Thoracic aorta (tissue), 2 donors: ENCODE measurements around the gene PPP4R1. TPM values are rescaled to one million over a fixed set of nuclear protein-coding genes. Genes with fewer than 3 reads are reported as not detected.

Experiments
- ATAC-seq: fragments of 150-250 bp; one replicate; pipeline ENCODE4 v1.8.0; 2017; ENCODE audit warnings: low read depth; ENCODE audit not compliant: insufficient number of reproducible peaks, low FRiP score
- DNase-seq: peaks from one replicate; pipeline ENCODE4 v3.0.0-alpha.2; 2020; ENCODE audit warnings: low spot score
- H3K27ac ChIP-seq, 2 donors: fragments of 200-600 bp; sonication (generic); 1 replicate in 1 of 2; 2 replicates in 1 of 2; pipeline ENCODE4 v1.5.1; 2016; ENCODE audit warnings: mild to moderate bottlenecking in 2 of 2, moderate library complexity in 2 of 2
- H3K27me3 ChIP-seq: fragments of 200-600 bp; sonication (generic); replicated peaks from 2 replicates; pipeline ENCODE4 v1.6.0; 2016; ENCODE audit warnings: mild to moderate bottlenecking; ENCODE audit not compliant: insufficient read depth
- H3K36me3 ChIP-seq: fragments of 200-600 bp; sonication (generic); one replicate; pipeline ENCODE4 v1.5.1; 2016
- H3K4me1 ChIP-seq, 2 donors: fragments of 200-600 bp; sonication (generic); 1 replicate in 1 of 2; 2 replicates in 1 of 2; pipeline versions ENCODE4 v1.5.1 to v1.6.0; 2016; ENCODE audit warnings: low read depth in 2 of 2, mild to moderate bottlenecking in 1 of 2; ENCODE audit not compliant: control insufficient read depth in 1 of 2
- H3K4me3 ChIP-seq: fragments of 200-600 bp; sonication (generic); 2 replicates; pipeline ENCODE4 v1.5.1; 2016; ENCODE audit warnings: mild to moderate bottlenecking
- H3K9me3 ChIP-seq: fragments of 200-600 bp; sonication (generic); 2 replicates; pipeline ENCODE4 v1.5.1; 2016
- total RNA-seq, 2 donors: library from RNA; depleted of rRNA; stranded (reverse); fragments of >200 nt; gene quantifications; one replicate each; pipeline versions ENCODE4 v1.1.0 to v1.2.3, GENCODE V29; 2016
- TF ChIP-seq, protein P1 (sequence below): fragments of 200-600 bp; sonication (generic); IDR thresholded peaks from one replicate; pipeline ENCODE4 v1.5.1; 2019; ENCODE audit warnings: antibody characterized with exemption

The PPP4R1 gene
- total RNA-seq, 2 donors from 2014 or later = 89.3 to 121 TPM

DNA sequence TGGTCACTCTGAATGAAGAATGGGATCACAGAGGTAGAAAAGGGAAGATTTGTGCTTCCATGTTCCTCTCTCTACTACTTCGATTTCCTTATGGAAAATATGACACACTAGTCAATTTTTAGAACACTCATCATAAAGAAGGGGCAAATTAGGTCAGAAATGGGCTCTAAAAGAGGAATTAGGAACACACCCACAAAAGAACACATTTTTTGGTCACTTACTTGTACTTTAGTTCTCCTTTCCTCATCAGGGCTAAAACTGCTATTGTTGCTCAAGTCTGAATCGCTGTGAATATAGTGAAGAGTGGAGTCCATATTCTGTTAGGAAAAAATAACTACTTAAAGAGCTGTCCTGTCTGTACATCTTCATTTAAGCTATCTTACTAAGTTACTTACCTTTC is 52.6 kb downstream of the PPP4R1 start:
- peaks cover 26% of the 10 kb centered on the region for H3K36me3 ChIP-seq
- H3K27me3 ChIP-seq = no peaks in the 10 kb centered on the region
- TF ChIP-seq, protein P1, sequence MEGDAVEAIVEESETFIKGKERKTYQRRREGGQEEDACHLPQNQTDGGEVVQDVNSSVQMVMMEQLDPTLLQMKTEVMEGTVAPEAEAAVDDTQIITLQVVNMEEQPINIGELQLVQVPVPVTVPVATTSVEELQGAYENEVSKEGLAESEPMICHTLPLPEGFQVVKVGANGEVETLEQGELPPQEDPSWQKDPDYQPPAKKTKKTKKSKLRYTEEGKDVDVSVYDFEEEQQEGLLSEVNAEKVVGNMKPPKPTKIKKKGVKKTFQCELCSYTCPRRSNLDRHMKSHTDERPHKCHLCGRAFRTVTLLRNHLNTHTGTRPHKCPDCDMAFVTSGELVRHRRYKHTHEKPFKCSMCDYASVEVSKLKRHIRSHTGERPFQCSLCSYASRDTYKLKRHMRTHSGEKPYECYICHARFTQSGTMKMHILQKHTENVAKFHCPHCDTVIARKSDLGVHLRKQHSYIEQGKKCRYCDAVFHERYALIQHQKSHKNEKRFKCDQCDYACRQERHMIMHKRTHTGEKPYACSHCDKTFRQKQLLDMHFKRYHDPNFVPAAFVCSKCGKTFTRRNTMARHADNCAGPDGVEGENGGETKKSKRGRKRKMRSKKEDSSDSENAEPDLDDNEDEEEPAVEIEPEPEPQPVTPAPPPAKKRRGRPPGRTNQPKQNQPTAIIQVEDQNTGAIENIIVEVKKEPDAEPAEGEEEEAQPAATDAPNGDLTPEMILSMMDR = no peak
- H3K27ac ChIP-seq = no peak overlapping the region
- no peak for DNase-seq
- ATAC-seq = no peak
- H3K4me1 ChIP-seq = peaks cover 22 to 41% of the 10 kb centered on the region in 2 donors
- no peak overlapping the region for H3K4me3 ChIP-seq
- no peaks in the 10 kb centered on the region for H3K9me3 ChIP-seq

DNA sequence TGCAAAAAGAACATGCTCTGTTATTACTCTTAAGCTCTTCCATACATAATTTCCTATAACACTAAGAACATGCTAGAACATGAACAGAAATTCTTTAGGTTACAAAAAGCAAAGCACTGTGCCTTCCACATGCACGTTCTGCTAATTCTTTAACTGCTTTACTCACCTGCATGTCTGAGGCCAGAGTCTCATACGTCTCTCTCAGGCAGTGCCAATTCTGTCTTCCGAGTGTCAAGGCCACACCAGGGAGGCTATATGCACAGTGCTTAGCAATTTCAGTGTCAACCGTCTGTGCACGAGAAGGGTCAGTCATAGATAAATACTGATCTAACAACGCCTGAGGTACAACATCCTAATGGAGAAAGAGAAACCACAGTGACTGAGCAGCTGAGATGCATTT is 55.1 kb downstream of the PPP4R1 start:
- Histone ChIP-seq H3K4me3 (no peak overlapping the region), H3K4me1 (peaks cover 21% of the 10 kb centered on the region in 2 donors), H3K27me3 (no peaks in the 10 kb centered on the region), H3K36me3 (peaks cover 37% of the 10 kb centered on the region), H3K9me3 (no peaks in the 10 kb centered on the region), H3K27ac (no peak overlapping the region)
- TF ChIP-seq, protein P1 = no peak
- ATAC-seq (no peak), DNase-seq (no peak)

DNA sequence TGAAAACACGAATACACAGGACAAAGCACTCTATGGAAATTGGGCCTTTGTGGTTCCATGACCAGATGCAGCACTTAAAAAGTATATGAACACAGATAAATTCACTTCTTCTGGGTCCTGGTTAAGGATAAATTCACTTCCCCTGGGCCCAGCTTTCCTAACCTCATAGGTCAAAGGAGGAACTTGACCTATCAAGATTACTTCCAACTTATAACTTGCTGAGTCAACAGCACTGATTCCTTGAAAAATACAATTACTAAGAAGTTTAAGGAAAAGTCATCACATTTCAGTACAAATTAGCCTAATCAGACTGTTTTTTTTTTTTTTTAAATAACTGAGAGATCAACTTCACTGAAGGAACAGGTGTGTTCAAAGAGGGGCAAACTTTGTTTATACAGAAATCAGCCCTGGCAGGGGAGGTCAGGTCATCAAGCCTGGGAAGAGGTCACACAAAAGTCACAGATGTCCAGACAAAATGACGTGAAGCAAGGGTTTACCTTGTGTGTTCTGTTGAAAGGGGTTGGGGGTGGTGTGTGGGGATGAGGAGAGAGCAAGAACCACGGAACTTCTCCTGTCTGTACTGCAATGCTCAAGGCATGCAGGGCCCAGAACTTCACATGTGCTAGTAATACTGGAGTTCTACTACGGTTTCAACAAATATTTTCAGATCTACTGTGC is 55.8 kb downstream of the PPP4R1 start:
- Histone ChIP-seq H3K4me1 (peaks cover 13 to 14% of the 10 kb centered on the region in 2 donors), H3K9me3 (no peaks in the 10 kb centered on the region), H3K27me3 (no peaks in the 10 kb centered on the region), H3K4me3 (no peak overlapping the region), H3K36me3 (peaks cover 41% of the 10 kb centered on the region), H3K27ac (no peak overlapping the region)
- TF ChIP-seq, protein P1 = no peak
- ATAC-seq = no peak
- DNase-seq = no peak

DNA sequence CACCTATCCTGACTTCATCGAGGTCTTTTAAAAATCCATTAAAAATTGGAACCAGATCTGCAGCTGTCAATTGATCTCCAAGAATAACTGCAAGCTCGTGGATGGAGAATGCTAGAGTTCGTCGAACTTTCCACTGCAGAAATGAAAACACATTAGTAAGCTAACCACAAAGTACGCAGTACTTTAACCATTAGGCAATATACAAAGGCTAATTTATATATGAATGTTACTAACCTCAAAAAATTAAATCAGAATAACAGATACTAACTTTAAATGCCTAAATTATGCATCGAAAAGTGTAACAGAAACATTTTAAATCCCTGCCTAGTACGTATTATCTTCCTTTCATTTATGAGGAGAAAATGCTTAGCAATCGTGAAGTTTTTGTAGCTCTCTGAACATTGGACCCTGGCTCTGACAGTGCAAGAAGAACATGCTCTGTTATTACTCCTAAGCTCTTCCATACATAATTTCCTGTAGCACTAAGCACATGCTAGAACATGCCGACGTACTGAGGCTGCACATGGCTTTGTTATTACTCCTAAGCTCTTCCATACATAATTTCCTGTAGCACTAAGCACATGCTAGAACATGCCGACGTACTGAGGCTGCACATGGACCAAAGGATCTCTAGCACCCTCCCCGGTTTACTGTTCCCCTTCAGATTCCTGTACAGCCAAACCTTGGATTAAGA is 57.0 kb downstream of the PPP4R1 start:
- ATAC-seq (no peak), DNase-seq (no peak)
- Histone ChIP-seq H3K36me3 (peaks cover 46% of the 10 kb centered on the region), H3K9me3 (no peaks in the 10 kb centered on the region), H3K27me3 (no peaks in the 10 kb centered on the region), H3K4me1 (peaks cover 7 to 10% of the 10 kb centered on the region in 2 donors), H3K27ac (no peak overlapping the region), H3K4me3 (no peak overlapping the region)
- TF ChIP-seq, protein P1 = no peak

DNA sequence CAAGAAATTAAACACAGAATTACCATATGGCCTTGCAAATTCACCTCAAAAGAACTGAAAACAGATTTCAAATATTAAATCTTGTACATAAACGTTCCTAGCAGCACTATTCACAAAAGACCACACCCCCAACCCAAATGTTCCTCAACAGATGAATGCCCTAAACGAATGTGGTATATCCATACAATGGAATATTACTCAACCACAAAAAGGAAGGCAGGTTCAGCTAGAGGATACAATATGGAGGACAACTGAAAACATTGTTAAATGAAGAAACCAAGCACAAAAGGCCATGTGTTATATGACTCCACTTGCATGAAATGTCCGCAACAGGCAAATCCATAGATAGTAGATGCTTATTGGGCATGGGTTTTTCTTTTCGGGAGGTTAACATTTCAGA is 61.7 kb downstream of the PPP4R1 start:
- H3K36me3 ChIP-seq = peaks cover 55% of the 10 kb centered on the region
- no peak for ATAC-seq

More for the DNA sequence above, 61.7 kb downstream of the PPP4R1 start:
- H3K27ac ChIP-seq = no peak overlapping the region
- H3K4me3 ChIP-seq = no peak overlapping the region
- TF ChIP-seq, protein P1 = no peak
- H3K9me3 ChIP-seq = no peaks in the 10 kb centered on the region
- H3K4me1 ChIP-seq = no peaks in the 10 kb centered on the region
- DNase-seq = no peak
- H3K27me3 ChIP-seq = no peaks in the 10 kb centered on the region
